ENCODE measurements around the gene TAF13.
"Not testable (repeated sequence)": the region's sequence is repeated elsewhere in the genome, so short reads cannot be mapped to it uniquely, and the experiment has no call there.

TAF13 gene

DNA sequence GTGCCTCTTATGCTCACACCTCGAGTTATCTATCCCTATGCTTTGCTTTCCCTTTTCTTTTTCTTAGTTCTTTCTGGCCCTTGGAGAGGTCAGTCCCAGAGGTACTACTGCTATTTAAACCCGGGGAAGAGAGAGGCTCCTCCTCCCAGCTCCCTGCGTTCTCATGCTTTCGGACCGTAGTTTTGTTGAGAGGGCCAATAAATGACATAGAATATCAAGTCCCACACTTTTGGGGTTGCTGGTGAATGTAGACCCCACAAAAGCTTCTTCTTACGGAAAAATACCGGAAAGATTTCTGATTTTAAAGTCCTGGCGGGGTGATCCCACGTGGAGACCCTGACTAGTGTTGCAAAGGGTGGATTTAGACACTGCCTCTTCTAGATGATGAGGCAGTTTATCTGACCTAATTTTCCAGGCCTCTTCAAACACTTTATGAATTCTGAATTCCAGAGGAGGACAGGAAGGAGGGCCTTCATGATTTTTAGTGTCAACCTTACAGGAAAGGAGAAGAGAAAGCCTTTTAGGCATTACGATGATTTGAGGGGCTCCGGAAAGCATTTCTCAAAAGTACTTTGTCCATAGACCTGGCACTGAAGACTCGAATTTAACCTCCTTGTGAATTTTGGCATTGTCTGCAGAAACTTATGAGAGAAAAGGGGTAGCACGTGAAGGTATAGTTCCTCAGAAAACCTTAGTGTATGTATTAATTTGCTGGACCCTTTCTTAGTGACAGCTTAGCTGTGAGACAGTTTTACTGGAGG lies 15.5 kb upstream of the TAF13 start:
- DNase-seq, result peak in 2 of 3 experiments; percentile 63 to 67

DNA sequence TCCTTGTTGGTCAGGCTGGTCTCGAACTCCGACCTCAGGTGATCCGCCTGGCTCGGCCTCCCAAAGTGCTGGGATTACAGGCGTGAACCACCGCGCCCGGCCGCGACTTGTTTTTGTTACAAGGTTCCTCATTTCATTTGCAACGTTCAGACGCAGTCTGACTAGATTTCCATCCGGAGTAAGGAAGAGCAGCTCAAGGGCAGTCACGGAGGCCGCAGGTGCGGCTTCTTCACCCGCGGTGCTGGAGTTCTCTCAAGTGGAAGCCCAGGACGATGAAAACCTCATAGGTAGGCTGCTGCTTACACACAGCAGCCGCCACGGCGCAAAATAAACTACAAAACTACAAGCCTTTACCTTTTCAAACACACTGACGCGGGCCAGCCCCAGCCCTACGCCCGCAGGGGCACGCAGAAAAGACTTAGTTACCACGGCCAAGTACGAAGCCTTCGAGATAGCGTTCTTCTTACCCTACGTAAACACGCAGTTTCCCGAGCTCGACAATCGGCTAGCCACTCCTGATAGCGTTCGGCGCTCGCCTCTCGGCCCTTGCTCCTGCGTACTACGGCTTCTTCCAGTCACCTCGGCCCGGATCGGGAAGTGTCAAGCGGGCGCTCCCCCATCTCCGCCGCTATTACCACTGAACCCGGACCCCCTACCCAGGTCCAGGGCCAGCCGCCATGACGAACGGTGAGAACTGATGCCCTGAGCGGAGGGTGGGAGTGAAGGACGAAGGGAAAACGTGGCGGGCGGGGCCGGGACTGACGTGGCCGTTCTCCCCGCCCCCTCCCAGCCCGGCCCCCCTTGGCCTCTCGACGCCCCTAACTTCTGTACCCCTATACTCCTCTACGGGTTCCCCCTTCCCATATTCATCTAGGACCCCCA lies 14.6 kb upstream of the TAF13 start, which contains the start of gene TMEM167B:
Gene TMEM167B (plus strand): TSS at position 569 of the 882 bp plus-strand sequence. CDS start 109 bp downstream, at position 678.
- DNase-seq, result peak; percentile 90 to 92 (median 92)

DNA sequence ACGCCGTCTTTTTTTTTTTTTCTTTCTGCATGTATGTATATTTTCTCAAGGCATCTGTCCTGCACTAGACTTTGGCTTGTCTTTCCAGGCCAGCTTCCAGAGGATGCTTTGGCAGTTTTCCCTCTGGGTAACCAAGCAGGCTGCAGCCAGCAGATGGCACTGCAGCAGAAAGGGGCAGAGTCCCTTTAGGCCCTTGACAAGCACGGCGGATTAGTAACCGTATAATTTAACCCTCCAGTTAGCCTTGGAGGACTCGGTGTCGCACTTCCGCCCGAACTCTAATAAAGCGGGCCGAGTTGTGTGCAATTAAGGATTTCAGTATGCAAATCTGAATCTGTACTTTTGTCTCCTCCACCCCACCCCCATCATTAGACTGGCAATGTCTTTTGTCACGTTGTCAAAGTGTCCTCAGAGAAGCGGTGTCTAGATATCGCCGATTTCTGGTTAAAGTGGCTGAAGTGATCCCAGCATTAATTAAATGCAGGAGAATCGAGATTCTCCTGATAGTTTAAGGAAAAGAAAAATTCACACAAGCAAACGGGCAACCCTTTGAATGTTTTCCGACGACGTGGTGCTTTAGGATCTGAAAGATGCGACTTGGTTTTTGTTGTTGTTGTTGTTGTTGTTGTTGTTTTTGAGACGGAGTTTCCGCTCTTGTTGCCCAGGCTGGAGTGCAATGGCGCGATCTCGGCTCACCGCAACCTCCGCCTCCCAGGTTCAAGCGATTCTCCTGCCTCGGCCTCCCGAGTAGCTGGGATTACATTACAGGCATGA lies 13.6 kb upstream of the TAF13 start:
- peak in 2 of 3 experiments; percentile 13 to 87 for DNase-seq

DNA sequence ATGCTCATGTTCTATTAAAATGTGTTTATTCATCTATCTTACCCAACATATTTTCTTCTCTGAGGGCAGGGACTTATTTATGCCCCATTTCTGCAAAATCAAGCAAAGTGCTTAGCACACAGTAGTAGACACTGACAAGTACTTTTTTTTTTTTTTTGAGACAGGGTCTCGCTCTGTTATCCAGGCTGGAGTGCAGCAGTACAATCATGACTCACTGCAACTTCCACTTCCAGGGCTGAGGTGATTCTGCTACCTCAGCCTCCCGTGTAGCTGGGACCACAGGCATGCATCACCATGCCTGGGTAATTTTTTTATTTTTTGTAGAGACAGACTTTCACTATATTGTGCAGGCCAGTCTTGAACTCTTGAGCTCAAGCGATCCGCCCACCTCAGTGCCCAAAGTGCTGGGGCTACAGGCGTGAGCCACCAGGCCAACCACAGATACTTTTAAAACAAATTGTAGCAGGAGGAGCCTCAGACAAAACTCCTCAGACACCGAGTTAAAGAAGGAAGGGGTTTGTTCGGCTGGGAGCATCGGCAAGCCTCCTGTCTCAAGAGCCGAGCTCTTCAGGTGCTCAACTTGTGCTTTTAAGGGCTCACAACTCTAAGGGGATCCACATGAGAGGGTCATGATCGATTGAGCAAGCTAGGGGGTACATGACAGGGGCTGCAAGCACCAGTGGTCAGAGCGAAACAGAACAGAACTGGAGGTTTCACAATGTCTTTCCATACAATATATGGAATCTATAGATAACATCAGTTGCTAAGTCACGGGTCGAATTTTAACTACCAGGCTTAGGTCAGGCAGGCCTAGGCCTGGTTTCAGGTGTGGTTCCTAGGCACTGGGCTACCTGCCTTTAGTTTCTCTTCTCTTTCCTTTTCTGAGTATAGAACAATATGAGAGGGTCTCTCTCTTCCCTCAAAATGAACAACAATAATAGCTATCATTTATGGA lies 9.0 kb upstream of the TAF13 start:
- no peak for DNase-seq

DNA sequence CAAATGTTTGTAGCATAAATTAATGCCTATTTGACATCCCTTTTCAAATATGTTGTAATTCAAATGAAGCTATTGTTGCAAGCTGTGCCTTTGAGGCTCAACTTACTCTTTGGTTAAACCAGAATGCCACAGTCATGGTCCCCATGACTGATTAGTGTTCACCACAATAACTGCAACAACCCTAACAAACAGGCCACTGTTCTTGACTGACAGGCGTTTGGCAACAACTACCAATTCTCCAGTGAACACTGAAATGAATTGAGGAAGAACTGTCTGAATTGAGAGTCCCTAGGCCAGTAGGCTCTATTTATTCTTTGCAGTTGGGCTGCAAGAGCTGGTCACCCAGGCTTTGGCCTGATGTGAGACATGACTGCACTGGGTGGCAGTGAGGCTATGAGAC lies 8.1 kb upstream of the TAF13 start:
- no peak for DNase-seq

DNA sequence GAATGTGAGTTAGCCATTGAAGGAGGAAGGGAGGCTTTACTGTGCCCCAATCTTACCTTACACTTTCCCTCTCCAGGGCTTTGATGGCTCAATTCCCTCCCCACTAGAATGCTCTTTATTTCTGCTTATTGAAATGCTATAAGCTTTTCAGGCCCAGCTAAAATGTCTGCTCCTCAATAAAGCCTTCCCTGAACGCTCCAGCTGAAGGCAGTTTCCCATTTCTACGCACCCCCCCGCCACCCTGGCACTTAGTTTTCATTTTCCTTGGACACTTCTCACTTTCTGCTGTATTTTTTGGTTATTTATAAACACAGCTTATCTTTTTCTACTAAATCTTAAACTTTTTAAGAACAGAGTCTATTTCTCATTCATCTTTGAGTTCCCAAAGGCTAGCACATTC lies 7.7 kb upstream of the TAF13 start:
- DNase-seq, result no peak

DNA sequence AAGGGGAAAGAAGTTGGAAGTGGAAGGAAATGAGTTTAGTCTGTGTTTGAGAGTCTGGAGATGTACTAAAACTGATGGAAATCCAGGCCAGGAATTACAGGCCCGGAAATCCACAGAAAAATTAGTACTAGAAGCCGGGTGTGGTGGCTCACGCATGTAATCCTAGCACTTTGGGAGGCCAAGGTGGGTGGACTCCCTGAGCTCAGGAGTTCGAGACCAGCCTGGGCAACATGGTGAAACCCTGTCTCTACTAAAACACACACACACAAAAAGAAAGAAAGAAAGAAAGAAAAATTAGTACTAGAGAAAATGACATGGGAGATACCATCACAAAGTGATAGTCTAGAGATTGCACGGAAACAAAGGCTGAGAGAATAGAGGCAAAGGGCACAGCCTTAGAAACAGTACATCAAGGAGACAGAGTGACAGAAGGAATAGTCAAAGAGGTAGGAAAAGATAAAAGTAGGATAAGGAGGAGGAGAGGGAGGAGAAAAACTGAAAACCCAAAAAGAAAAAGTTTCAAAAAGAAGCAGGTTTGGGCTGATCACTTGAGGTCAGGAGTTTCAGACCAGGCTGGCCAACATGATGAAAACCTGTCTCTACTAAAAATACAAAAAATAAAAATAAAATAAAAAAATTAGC lies 4.8 kb upstream of the TAF13 start:
- no peak for DNase-seq

DNA sequence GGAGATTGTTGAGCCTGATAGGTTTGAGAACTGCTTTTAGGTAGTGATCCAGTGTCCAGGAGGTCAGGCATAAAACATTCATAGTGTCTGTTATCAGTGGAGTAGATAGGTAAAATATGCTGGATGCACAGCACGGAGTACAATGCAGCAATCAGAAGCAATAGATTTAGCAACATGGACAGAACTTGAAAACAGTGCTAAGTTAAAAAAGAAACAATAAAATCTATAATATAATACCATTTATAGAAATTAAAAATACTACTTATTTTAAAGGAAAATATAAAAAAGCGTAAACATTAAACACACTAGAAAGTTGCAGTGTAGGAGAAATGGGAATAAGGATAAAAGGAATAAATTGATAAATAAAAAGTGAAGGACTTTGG lies 3.4 kb upstream of the TAF13 start:
- DNase-seq, result no peak

DNA sequence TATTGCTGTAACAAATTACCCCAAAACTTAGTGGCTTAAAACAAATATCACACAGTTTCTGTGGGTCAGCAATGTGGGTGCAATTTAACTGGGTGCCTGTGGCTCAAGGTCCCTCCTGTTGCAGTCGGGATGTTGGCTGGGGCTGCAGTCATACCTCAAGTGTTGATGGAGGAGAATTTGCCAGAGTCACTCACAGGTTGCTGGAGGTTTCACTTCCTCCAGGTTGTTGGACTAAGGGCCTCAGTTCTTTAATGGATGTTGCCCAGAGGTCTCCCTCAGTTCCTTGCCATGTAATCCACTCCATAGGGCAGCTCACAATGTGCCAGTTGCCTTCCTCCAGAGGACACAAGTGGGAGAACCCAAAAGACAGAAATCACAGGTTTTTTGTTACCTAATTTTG lies 2.5 kb upstream of the TAF13 start:
- no peak for DNase-seq

DNA sequence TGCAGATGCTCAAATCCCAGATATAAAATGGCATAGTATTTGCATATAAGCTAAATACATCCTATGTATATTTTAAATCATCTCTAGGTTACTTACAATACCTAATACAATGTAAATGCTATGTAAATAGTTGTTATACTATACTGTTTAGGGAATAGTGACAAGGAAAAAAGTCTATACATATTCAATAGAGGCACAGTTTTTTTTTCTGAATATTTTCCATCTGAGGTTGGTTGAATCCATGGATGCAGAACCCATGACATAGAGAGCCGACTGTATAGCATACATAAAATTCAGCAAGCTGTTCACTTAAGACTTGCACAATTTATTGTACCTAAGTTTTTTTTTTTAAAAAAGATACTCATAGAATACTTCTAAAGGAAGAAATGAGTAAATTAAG lies 6.5 kb downstream of the TAF13 start:
- DNase-seq, result no peak

DNA sequence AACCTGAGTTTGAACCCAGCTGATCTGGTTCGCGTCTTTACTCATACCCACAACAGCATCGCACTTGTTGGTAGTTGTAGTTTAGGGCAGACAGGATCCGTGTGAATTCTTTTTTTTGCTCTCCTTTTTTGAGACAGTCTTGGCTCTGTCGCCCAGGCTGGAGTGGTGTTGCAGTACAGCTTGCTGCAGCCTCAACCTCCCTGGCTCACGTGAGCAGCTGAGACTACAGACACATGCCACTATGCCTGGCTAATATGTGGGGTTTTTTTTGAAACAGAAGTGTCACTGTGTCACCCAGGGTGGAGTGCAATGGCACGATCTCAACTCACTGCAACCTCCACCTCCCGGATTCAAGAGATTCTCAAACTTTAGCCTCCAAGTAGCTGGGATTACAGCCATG lies 7.9 kb downstream of the TAF13 start:
- DNase-seq, result no peak

DNA sequence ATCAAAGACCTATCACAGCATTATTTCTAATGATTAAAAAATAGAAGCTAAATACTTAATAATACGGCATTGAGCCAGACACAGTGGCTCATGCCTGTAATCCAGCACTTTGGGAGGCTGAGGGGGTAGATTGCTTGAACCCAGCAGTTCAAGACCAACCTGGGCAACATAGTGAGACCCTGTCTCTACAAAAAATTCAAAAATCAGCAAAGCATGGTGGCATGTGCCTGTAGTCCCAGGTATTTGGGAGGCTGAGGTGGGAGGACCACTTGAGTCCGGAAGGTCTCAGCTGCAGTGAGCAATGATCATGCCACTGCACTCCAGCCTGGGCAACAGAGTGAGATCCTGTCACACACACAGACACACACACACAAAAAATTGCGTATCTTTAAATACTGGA lies 10.7 kb downstream of the TAF13 start:
- no peak for DNase-seq

DNA sequence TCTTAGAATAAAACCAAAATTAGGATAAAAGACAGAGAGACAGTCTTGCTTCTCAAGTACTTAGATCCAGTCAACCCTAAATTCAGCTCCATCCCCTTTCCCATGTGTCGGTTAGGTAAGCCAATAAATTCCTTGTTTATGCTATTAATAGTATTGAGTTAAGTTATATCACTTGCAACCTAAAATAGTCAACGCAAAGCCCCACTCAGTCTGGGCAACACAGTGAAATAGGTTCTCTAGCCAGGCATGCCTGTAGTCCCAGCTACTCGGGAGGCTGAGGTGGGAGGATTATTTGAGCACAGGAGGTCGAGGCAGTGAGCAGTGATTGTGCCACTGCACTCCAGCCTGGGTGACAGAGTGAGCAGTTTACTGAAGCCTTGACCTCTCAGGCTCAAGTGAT lies 14.6 kb downstream of the TAF13 start:
- DNase-seq, result no peak

DNA sequence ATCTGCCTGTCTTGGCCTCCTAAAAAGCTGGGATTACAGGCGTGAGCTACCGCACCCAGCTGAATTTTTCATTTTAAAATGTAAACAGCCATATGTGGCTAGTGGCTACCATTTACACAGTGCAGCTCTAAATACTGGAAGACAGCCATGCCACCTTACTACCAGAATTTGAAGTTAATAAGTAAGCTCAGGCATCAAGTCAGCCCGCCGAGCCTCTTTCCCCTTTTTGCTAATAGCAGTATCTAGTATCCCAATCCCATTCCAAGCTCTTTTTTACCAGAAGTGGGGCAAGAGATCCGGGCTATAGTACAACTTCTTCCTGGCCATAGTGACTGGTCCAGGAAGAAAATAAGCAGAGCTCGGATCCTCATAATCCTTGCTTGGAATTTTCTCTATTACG lies 15.1 kb downstream of the TAF13 start:
- DNase-seq, result no peak

DNA sequence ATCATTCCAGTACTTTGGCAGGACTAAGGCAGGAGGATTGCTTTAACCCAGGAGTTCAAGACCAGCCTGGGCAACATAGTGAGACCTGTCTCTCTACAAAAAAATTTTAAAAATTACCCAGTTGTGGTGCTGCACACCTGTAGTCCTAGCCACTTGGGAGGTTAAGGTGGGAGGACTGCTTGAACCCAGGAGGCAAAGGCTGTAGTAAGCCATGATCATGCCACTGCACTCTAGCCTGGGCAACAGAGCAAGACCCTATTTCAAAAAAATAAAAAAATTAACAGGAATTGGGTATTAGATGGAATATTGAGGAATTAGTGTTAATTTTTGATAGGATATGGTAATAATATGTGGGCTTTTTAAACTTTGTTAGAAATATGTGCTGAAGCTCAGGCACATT lies 16.8 kb downstream of the TAF13 start:
- no peak for DNase-seq

DNA sequence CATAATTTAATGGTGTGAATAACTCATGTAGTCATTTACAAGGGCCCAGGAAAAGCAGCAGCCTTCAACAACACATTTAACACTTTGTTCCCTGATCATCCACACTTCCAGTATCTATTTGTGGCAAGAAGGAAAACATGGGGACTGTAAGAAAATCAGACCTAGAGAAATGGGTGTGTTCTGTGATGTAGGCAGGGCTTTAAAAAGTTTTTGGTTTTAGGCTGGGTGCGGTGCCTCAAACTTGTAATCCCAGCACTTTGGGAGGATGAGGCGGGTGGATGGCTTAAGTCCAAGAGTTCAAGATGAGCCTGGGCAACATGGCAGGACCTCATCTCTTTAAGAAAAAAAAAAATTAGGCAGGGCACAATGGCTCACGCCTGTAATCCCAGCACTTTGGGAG lies 19.7 kb downstream of the TAF13 start:
- no peak for DNase-seq

DNA sequence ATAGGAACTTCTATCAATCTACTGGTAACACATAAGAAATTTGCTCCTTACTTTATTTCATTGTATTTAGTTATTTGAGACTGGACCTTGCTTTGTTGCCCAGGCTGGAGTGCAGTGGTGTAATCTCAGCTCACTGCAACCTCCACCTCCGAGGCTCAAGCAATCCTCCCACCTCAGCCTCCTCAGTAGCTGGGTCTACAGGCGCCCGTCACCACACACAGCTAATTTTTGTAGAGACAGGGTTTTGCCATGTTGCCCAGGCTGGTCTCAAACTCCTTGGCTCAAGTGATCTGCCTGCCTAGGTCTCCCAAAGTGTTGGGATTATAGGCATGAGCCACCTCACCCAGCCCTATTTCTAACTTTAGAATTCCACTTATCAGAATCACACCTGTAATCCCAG lies 23.7 kb downstream of the TAF13 start:
- DNase-seq, result not testable (repeated sequence)

DNA sequence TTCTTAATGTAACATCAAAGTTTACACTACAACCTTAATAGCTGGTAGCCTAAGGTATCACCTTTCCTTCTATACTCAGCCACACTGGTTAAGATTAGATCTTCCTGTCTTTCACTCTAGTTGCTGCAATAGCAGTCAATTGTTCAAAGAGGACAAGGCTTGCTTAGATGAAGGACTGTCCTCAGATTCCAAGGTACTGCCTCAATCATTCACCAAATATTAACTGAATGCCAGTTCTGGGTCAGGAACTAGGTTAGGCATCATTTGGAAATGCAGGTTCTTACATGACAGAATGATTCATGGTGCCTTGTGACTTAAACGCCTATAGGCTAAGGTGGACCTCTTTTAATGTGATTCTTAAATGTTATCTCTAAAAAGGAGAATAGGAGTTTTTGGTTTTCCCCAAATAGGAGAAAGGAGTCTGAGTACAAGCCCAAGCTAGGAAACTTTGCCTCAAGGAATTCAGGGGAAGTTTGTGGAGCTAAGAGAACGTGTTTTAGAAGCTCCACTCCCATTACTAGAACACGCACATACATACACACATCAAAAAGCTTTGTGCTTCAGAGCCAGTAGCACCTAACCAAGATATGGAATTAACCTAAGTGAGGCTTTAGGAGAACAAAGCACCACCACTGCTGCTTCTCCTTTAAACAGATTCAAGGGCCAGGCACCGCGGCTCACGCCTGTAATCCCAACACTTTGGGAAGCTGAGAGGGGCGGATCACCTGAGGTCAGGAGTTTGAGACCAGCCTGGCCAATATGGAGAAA lies 25.4 kb downstream of the TAF13 start:
- no peak for DNase-seq

DNA sequence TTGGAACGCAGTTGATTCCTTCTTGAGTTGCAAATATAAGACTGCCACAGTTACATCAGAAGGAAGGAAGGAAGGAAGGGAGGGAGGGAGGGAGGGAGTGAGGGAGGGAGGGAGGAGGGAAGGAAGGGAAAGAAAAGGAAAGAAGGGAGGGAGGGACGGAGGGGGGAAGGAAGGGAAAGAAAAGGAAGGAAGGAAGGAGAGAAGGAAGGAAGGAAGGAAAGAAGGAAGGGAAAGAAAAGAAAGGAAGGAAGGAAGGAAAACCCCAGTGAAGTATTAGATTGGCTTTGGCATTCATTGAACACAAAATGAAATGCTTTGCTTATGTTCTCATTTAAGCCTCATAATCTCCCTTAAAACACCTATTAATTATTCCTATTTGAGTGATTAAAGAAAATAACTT lies 27.5 kb downstream of the TAF13 start:
- DNase-seq, result no peak

DNA sequence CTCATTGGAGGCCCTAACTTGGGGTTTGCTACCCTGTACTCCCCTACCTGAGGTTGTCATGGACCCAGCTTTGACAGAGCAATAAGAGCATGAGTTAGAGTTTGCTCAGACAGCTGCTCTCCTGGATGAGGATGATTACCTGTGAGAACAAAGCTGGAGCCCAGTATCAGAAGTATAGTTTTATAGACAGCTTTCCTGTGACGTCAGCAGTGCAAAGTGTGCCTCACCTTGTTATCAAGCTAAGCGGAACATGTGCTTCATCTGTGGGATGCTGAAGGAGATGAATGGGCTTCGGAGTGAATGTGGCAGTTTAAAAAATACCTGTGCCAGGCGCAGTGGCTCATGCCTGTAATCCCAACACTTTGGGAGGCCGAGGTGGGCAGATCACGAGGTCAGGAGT lies 28.5 kb downstream of the TAF13 start:
- no peak for DNase-seq

DNA sequence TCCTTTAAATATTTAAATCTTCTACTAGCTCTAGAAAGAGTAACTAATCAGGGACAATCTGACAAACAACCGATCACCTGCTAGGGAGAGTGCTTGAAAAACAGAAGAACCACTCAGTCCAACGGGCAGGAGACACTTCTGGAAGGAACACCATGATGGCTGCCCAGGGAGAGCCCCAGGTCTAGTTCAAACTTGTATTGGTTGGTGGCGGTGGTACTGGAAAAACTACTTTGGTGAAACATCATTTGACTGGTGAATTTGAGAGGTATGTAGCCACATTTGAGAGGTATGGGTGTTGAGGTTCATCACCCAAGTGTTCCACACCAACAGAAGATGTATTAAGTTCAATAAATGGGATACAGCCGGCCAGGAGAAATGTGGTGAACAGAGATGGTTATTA lies 29.1 kb downstream of the TAF13 start:
- no peak for DNase-seq
